ENCODE measurements around the gene GPC6.

The GPC6 gene

GRCh38 chr13:93562676-93563075, 336.1 kb downstream of the GPC6 start:
- no peak for DNase-seq
- Histone ChIP-seq H3K9me3 (ENCODE audit: severe bottlenecking) (no peaks in the 10 kb centered on the region), H3K36me3 (peaks cover 3% of the 10 kb centered on the region; the same call in 1 of the 2 replicates), H3K27me3 (ENCODE audit: insufficient read depth, low read depth, severe bottlenecking) (no peaks in the 10 kb centered on the region), H3K4me3 (ENCODE audit: low read depth, low read length) (no peak overlapping the region), H3K27ac (no peak overlapping the region)
- TF ChIP-seq CTCF (IDR thresholded peaks at IDR 0.05; ENCODE audit: low read depth, low read length): no peak

DNA sequence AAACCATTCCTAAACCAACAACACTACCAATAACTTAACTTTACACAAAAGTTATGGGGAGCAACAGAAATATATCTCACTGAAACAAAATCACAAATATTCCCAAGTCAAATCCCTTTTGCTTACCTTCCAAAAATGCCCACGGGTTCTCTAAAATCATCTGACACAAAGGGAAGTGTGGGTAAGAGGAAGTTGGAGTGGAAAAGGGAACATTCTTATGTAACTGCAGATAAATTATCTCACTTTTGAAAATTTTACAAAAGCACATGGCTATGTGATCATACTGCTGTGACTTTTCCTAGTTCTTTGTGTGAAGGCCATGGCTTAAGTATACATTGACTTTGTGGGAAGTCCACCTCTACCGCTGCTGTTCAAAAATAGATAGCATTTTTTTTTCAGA, 350.5 kb downstream of the GPC6 start:
- no peaks in the 10 kb centered on the region for H3K36me3 ChIP-seq
- no peak overlapping the region for H3K27ac ChIP-seq
- H3K27me3 ChIP-seq (ENCODE audit: insufficient read depth, low read depth, severe bottlenecking): no peaks in the 10 kb centered on the region
- H3K4me3 ChIP-seq (ENCODE audit: low read depth, low read length): no peak overlapping the region
- no peak for TF ChIP-seq CTCF (IDR thresholded peaks at IDR 0.05; ENCODE audit: low read depth, low read length)
- no peak for DNase-seq
- no peaks in the 10 kb centered on the region for H3K9me3 ChIP-seq (ENCODE audit: severe bottlenecking)

- H3K9me3 ChIP-seq (ENCODE audit: severe bottlenecking): no peaks in the 10 kb centered on the region
- no peak for TF ChIP-seq CTCF (IDR thresholded peaks at IDR 0.05; ENCODE audit: low read depth, low read length)
- H3K36me3 ChIP-seq: peaks cover 5% of the 10 kb centered on the region
- no peak overlapping the region for H3K4me3 ChIP-seq (ENCODE audit: low read depth, low read length)
- H3K27me3 ChIP-seq (ENCODE audit: insufficient read depth, low read depth, severe bottlenecking): no peaks in the 10 kb centered on the region
- no peak for DNase-seq
- H3K27ac ChIP-seq: no peak overlapping the region
Observed at GRCh38 chr13:93589788-93590187, 363.2 kb downstream of the GPC6 start.

DNA sequence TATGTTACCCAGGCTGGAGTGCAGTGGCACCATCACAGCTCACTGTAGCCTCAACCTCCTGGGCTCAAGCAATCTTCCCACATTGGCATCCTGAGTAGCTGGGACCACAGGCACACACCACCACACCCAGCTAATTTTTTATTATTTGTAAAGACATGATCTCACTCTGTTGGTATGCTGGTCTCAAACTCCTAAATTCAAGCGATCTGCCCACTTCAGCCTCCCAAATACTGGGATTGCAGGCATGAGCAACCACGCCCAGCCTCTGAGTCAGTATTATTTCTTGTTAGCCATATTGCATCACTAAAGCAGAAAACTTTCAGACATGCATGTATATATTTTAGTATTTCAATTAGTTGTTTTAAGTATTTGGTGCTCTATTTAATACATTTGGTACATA, 376.4 kb downstream of the GPC6 start:
- no peak for TF ChIP-seq CTCF (IDR thresholded peaks at IDR 0.05; ENCODE audit: low read depth, low read length)
- H3K27ac ChIP-seq: no peak overlapping the region
- H3K27me3 ChIP-seq (ENCODE audit: insufficient read depth, low read depth, severe bottlenecking): no peaks in the 10 kb centered on the region
- H3K4me3 ChIP-seq (ENCODE audit: low read depth, low read length): no peak overlapping the region
- no peaks in the 10 kb centered on the region for H3K9me3 ChIP-seq (ENCODE audit: severe bottlenecking)
- DNase-seq: no peak
- 0 out of 2 replicates have a peak, but pooled peaks cover 2% of the 10 kb centered on the region for H3K36me3 ChIP-seq

DNA sequence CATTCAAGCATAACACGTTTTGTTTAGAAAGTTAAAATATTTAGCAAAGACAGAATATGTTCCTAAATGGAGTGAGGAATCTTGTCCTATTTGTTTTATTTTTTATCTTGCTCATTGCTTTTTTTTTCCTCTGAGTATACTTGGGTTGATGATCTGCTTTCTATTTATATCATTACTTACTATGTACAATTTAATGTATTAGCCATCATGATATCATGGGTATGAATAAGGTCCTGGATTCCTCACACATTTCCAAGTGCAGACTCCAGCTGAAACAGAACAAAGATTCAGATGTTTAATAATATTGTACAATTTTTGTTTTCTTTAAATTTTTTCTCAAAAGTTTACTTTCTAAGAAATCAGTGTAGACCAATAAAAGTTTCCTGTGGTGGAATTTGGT, 388.2 kb downstream of the GPC6 start:
- DNase-seq: no peak
- no peak for TF ChIP-seq CTCF (IDR thresholded peaks at IDR 0.05; ENCODE audit: low read depth, low read length)
- Histone ChIP-seq H3K27me3 (ENCODE audit: insufficient read depth, low read depth, severe bottlenecking) (no peaks in the 10 kb centered on the region), H3K27ac (no peak overlapping the region), H3K4me3 (ENCODE audit: low read depth, low read length) (no peak overlapping the region), H3K9me3 (ENCODE audit: severe bottlenecking) (no peaks in the 10 kb centered on the region), H3K36me3 (peaks cover 9% of the 10 kb centered on the region)

DNA sequence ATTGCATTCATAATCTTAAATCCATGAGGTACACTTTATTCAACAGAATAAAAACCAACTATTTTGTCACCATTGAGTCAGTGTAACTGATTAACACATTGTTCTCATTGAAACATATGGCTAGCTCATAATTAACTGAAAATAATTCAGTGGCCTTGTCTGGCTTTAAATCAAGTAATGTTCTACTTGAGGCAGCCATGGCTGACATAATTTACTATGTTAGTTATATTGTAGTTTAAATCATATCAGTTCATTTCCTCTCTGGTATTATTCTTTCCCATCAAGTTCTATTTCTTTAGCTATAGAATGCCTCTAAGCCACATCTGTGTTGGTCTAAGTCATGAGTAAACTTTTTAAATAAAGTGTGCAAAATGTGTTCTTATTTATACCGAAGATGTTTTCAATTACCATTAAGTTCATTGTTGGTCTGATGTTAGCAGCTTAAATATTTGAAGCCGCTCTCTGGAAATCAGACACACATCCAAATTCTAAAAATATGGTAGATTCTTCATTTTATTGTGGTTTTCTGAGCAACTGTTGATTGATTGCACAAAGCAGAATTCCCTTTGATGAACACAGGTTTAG, 393.7 kb downstream of the GPC6 start:
- no peak for TF ChIP-seq CTCF (IDR thresholded peaks at IDR 0.05; ENCODE audit: low read depth, low read length)
- H3K27ac ChIP-seq: no peak overlapping the region
- DNase-seq: no peak

More for the DNA sequence above, 393.7 kb downstream of the GPC6 start:
- no peaks in the 10 kb centered on the region for H3K27me3 ChIP-seq (ENCODE audit: insufficient read depth, low read depth, severe bottlenecking)
- no peaks in the 10 kb centered on the region for H3K9me3 ChIP-seq (ENCODE audit: severe bottlenecking)
- H3K36me3 ChIP-seq: peaks cover 7% of the 10 kb centered on the region; the same call in 1 of the 2 replicates
- H3K4me3 ChIP-seq (ENCODE audit: low read depth, low read length): no peak overlapping the region
